Measurements from ENCODE around the gene RIF1. TPM values are rescaled to one million over a fixed set of nuclear protein-coding genes. Genes with fewer than 3 reads are reported as not detected.

RIF1 gene
- total and polyA plus RNA-seq, 3 donors from 2014 or later = 10.6 to 81.7 (median 66.3) TPM

DNA sequence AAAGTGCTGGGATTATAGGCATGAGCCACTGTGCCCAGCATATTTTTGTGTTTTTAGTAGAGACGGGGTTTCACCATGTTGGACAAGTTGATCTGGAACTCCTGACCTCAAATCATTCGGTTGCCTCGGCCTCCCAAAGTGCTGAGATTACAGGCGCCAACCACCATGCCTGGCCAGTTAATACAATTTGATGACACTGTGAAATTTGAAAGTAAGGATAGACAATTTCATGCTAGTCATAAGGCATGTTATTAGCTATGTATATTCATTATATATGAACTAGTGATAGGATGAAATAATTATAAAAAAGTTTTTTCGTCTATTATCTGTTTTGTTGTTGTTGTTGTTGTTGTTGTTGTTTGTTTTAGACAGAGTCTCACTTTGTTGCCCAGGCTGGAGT, 8.6 kb upstream of the RIF1 start:
- 96% methylated on average over 5 of the region's 5 CpGs for WGBS, 2 donors
- Histone ChIP-seq H3K27me3 (no peaks in the 10 kb centered on the region), H3K4me3 (no peak overlapping the region), H3K9me3 (no peaks in the 10 kb centered on the region), H3K4me1 (no peaks in the 10 kb centered on the region), H3K27ac (no peak overlapping the region), H3K36me3 (ENCODE audit: low read depth, missing control alignments) (no peaks in the 10 kb centered on the region)
- intact Hi-C loops (cut with DNase I; ENCODE audit: low total_unique reads) = loop anchor here (10.0 kb wide), 1 partner anchor 126 kb away; no protein-coding TSS in a partner anchor
- TF ChIP-seq, protein P1, sequence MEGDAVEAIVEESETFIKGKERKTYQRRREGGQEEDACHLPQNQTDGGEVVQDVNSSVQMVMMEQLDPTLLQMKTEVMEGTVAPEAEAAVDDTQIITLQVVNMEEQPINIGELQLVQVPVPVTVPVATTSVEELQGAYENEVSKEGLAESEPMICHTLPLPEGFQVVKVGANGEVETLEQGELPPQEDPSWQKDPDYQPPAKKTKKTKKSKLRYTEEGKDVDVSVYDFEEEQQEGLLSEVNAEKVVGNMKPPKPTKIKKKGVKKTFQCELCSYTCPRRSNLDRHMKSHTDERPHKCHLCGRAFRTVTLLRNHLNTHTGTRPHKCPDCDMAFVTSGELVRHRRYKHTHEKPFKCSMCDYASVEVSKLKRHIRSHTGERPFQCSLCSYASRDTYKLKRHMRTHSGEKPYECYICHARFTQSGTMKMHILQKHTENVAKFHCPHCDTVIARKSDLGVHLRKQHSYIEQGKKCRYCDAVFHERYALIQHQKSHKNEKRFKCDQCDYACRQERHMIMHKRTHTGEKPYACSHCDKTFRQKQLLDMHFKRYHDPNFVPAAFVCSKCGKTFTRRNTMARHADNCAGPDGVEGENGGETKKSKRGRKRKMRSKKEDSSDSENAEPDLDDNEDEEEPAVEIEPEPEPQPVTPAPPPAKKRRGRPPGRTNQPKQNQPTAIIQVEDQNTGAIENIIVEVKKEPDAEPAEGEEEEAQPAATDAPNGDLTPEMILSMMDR (IDR thresholded peaks at IDR 0.05) = no peak
- no peak for DNase-seq

DNA sequence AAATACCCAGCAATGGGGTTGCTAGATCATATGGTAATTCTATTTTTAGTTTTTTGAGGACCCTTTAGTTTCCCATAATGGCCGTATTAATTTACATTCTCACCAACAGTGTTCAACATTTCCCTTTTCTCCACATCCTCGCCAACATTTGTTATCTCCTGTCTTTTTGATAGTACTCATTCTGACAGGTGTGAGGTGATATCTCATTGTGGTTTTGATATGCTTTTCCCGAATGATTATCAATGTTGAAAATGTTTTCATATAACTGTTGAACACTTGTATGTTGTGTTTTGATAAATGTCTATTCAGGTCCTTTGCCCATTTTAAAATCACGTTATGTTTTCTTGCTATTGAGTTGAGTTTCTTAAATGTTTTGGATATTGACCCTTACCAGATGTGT, 5.8 kb upstream of the RIF1 start:
- H3K27me3 ChIP-seq = no peaks in the 10 kb centered on the region
- H3K27ac ChIP-seq = no peak overlapping the region
- H3K4me1 ChIP-seq = no peaks in the 10 kb centered on the region
- no peak for DNase-seq
- 71 to 75% methylated on average over 4 of the region's 4 CpGs for WGBS, 2 donors
- H3K36me3 ChIP-seq (ENCODE audit: low read depth, missing control alignments) = no peaks in the 10 kb centered on the region
- intact Hi-C loops (cut with DNase I; ENCODE audit: low total_unique reads) = loop anchor here (10.0 kb wide), 1 partner anchor 129 kb away; no protein-coding TSS in a partner anchor
- TF ChIP-seq, protein P1 (IDR thresholded peaks at IDR 0.05) = no peak
- TF ChIP-seq POLR2A (IDR thresholded peaks at IDR 0.05) = no peak
- H3K9me3 ChIP-seq = no peaks in the 10 kb centered on the region
- no peak overlapping the region for H3K4me3 ChIP-seq

DNA sequence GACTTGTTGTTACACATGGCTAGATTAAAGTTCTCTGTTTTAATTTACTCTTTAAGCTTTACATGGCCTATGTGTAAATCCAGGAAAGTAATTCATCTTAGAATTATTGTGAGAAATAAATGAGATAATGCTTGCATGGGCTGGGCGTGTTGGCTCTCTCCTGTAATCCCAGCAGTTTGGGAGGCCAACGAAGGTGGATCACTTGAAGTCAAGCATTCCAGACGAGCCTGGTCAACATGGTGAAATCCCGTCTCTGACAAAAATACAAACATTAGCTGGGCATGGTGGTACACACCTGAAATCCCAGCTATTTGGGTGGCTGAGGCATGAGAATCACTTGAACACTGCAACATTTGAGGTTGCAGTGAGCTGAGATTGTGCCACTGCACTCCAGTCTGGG, 4.3 kb upstream of the RIF1 start:
- TF ChIP-seq, protein P1 (IDR thresholded peaks at IDR 0.05) = no peak
- TF ChIP-seq POLR2A (IDR thresholded peaks at IDR 0.05) = no peak
- 90 to 93% methylated on average over 4 of the region's 4 CpGs for WGBS, 2 donors
- Histone ChIP-seq H3K27ac (no peak overlapping the region), H3K4me3 (no peak overlapping the region), H3K36me3 (ENCODE audit: low read depth, missing control alignments) (no peaks in the 10 kb centered on the region), H3K9me3 (no peaks in the 10 kb centered on the region), H3K27me3 (no peaks in the 10 kb centered on the region), H3K4me1 (no peaks in the 10 kb centered on the region)
- DNase-seq = no peak
- intact Hi-C loops (cut with DNase I; ENCODE audit: low total_unique reads) = loop anchor here (10.0 kb wide), 1 partner anchor 131 kb away; no protein-coding TSS in a partner anchor

DNA sequence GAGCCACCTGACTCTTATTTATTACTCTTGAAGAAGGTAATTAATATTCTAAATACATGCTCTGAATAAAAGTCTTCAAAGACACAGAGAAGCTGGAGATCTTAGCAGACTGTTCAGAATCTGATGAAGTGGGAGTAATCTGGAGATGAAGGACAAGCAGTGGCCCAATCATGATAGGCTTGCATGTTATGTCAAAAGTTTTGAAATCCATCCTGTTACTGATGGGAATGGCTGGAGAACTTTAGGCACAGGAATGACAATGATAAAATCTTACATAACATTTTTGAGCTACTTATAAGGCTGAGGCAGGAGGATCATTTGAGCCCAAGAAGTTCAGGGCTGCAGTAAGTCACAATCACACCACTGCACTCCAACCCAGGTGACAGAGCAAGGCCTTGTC, 2.4 kb upstream of the RIF1 start:
- Histone ChIP-seq H3K4me1 (no peaks in the 10 kb centered on the region), H3K4me3 (no peak overlapping the region), H3K9me3 (no peaks in the 10 kb centered on the region), H3K27ac (no peak overlapping the region), H3K36me3 (ENCODE audit: low read depth, missing control alignments) (no peaks in the 10 kb centered on the region), H3K27me3 (no peaks in the 10 kb centered on the region)
- no peak for DNase-seq
- intact Hi-C loops (cut with DNase I; ENCODE audit: low total_unique reads) = loop anchor here (10.0 kb wide), 1 partner anchor 132 kb away; no protein-coding TSS in a partner anchor
- no peak for TF ChIP-seq POLR2A (IDR thresholded peaks at IDR 0.05)
- TF ChIP-seq, protein P1 (IDR thresholded peaks at IDR 0.05) = no peak

Measured in testis (tissue), 3 donors.